Activated T-cell treated with anti-CD3 and anti-CD28 coated beads for 1 hour (primary cell): ENCODE measurements around the gene LIN7C.

Source experiments
- DNase-seq: peaks from one replicate; pipeline ENCODE4 v3.0.0-alpha.2; 2020; ENCODE audit warnings: low read depth

Gene LIN7C

GRCh38 chr11:27507557-27508322 is 1.2 kb upstream of the LIN7C start:
- DNase-seq: no peak

- no peak for DNase-seq
Measured at GRCh38 chr11:27505781-27506180, 788 bp downstream of the LIN7C start.

GRCh38 chr11:27504205-27504604 is 2.4 kb downstream of the LIN7C start:
- no peak for DNase-seq

- DNase-seq: no peak
Measured at GRCh38 chr11:27501100-27501499, 5.5 kb downstream of the LIN7C start.

GRCh38 chr11:27497911-27498310 is 8.7 kb downstream of the LIN7C start:
- DNase-seq: no peak

- DNase-seq: no peak
Measured at GRCh38 chr11:27497284-27497866, 9.2 kb downstream of the LIN7C start.

- no peak for DNase-seq
Measured at GRCh38 chr11:27496461-27496860, 10.1 kb downstream of the LIN7C start.

GRCh38 chr11:27495710-27496300 is 10.8 kb downstream of the LIN7C start:
- DNase-seq: no peak

- DNase-seq: no peak
Measured at GRCh38 chr11:27489092-27489491, 17.5 kb downstream of the LIN7C start.

- DNase-seq: no peak
Measured at GRCh38 chr11:27487706-27488105, 18.9 kb downstream of the LIN7C start.

- no peak for DNase-seq
Measured at GRCh38 chr11:27485930-27486773, 20.4 kb downstream of the LIN7C start.

- no peak for DNase-seq
Measured at GRCh38 chr11:27482793-27483192, 23.8 kb downstream of the LIN7C start.

- no peak for DNase-seq
Measured at GRCh38 chr11:27481992-27482391, 24.6 kb downstream of the LIN7C start.

- DNase-seq: no peak
Measured at GRCh38 chr11:27477831-27478230, 28.7 kb downstream of the LIN7C start.

- DNase-seq: no peak
Measured at GRCh38 chr11:27477243-27477642, 29.3 kb downstream of the LIN7C start.

- DNase-seq: no peak
Measured at GRCh38 chr11:27475622-27476021, 30.9 kb downstream of the LIN7C start.

GRCh38 chr11:27473017-27473406 is 33.6 kb downstream of the LIN7C start:
- DNase-seq: no peak

GRCh38 chr11:27472398-27473016 is 34.1 kb downstream of the LIN7C start, which contains the start of gene LGR4:
Gene LGR4 (minus strand): TSS chr11:27472790. CDS start chr11:27472302, 488 bp downstream.
- DNase-seq: peak; percentile 53

- no peak for DNase-seq
Measured at GRCh38 chr11:27471589-27472397, 34.8 kb downstream of the LIN7C start.

- DNase-seq: no peak
Measured at GRCh38 chr11:27470826-27471588, 35.6 kb downstream of the LIN7C start.
